Mesendoderm (in vitro differentiated cells): ENCODE data around the gene ADGRG1.
"Not testable (repeated sequence)": the region's sequence is repeated elsewhere in the genome, so short reads cannot be mapped to it uniquely, and the experiment has no call there.

Source experiments
- DNase-seq: peaks from one replicate; pipeline ENCODE4 v3.0.0; 2013
- H2AK5ac ChIP-seq: 2 replicates; pipeline ENCODE4 v1.6.1; 2013; ENCODE audit warnings: low read length, inconsistent platforms
- H2BK120ac ChIP-seq: 2 replicates; pipeline ENCODE4 v1.6.1; 2013; ENCODE audit warnings: low read depth, mild to moderate bottlenecking, low read length, moderate library complexity, mixed read lengths
- H2BK15ac ChIP-seq: replicated peaks from 2 replicates; pipeline ENCODE4 v1.6.1; 2013; ENCODE audit warnings: low read depth, mild to moderate bottlenecking, moderate library complexity
- H2BK5ac ChIP-seq: 2 replicates; pipeline ENCODE4 v1.6.1; 2013; ENCODE audit warnings: low read length, inconsistent platforms
- H3K18ac ChIP-seq: 2 replicates; pipeline ENCODE4 v1.6.1; 2013; ENCODE audit warnings: mild to moderate bottlenecking, low read length, mixed read lengths
- H3K23ac ChIP-seq: one replicate; pipeline ENCODE4 v1.6.1; 2013; ENCODE audit warnings: low read length
- H3K27ac ChIP-seq: 2 replicates; pipeline ENCODE4 v1.5.1; 2013; ENCODE audit warnings: low read depth, mild to moderate bottlenecking, inconsistent platforms, low read length, moderate library complexity
- H3K27me3 ChIP-seq: 2 replicates; pipeline ENCODE4 v1.6.1; 2013; ENCODE audit warnings: low read length, control low read depth, mild to moderate bottlenecking, inconsistent platforms; ENCODE audit not compliant: insufficient read depth, poor library complexity
- H3K36me3 ChIP-seq: 2 replicates; pipeline ENCODE4 v1.6.1; 2013; ENCODE audit warnings: low read length, inconsistent platforms; ENCODE audit not compliant: control insufficient read depth, insufficient read depth
- H3K4ac ChIP-seq: one replicate; pipeline ENCODE4 v1.6.1; 2013; ENCODE audit warnings: low read depth, mild to moderate bottlenecking, low read length, moderate library complexity
- H3K4me1 ChIP-seq: 2 replicates; pipeline ENCODE4 v1.6.1; 2013; ENCODE audit warnings: low read depth, low read length, inconsistent platforms; ENCODE audit not compliant: control insufficient read depth
- H3K4me2 ChIP-seq: 2 replicates; pipeline ENCODE4 v1.6.1; 2013; ENCODE audit warnings: low read length
- H3K4me3 ChIP-seq: 2 replicates; pipeline ENCODE4 v1.5.1; 2013; ENCODE audit warnings: mild to moderate bottlenecking, low read length
- H3K56ac ChIP-seq: one replicate; pipeline ENCODE4 v1.6.1; 2013; ENCODE audit warnings: low read length
- H3K79me1 ChIP-seq: 2 replicates; pipeline ENCODE4 v1.6.1; 2013; ENCODE audit warnings: low read length, inconsistent platforms
- H3K79me2 ChIP-seq: 2 replicates; pipeline ENCODE4 v1.6.1; 2013; ENCODE audit warnings: mild to moderate bottlenecking, low read length; ENCODE audit not compliant: control insufficient read depth, insufficient read depth
- H3K9ac ChIP-seq: 2 replicates; pipeline ENCODE4 v1.6.1; 2013; ENCODE audit warnings: low read length, inconsistent platforms
- H4K5ac ChIP-seq: one replicate; pipeline ENCODE4 v1.6.1; 2013; ENCODE audit warnings: low read length
- H4K8ac ChIP-seq: one replicate; pipeline ENCODE4 v1.6.1; 2013; ENCODE audit warnings: low read depth, mild to moderate bottlenecking, control low read depth, low read length, moderate library complexity
- WGBS: extraction: QIAGEN DNeasy Blood & Tissue Kit; methylation state at CpG from one replicate; pipeline ENCODE4 v1.1.7; 2013; ENCODE audit warnings: low lambda C conversion rate, missing lambda C conversion rate; ENCODE audit not compliant: insufficient coverage; ENCODE audit errors: extremely low coverage; 5-methylcytosine and 5-hydroxymethylcytosine counted together

ADGRG1 gene

DNA sequence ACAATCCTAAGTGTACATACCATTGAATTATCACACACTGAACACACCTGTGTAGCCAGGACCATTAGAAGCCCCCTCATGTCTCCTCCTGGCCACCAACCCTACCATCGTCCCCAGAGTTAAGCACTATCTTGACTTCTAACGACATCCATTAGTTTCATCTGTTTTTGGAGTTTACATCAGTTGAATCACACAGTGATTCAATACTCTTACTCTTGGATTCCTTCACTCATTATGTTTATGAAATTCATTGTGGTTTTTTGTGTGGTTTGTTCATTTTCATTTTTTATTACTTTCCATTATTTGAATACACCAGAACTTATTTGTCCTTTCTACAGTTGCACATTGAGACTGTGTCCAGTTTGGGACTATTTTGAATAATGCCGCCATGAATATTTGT, 79.7 kb downstream of the ADGRG1 start:
- no CpG with 5 or more reads among the region's 3 CpGs for WGBS
- DNase-seq = no peak
- Histone ChIP-seq H3K23ac (no peak overlapping the region), H3K79me1 (no peaks in the 10 kb centered on the region), H3K4ac (no peak overlapping the region), H2BK120ac (no peak overlapping the region), H3K36me3 (no peaks in the 10 kb centered on the region), H2BK5ac (no peak overlapping the region), H2BK15ac (no peak overlapping the region), H3K4me2 (no peak overlapping the region), H3K79me2 (no peaks in the 10 kb centered on the region), H4K8ac (no peak overlapping the region), H3K4me3 (no peak overlapping the region), H2AK5ac (no peak overlapping the region), H3K56ac (no peak overlapping the region), H3K18ac (no peak overlapping the region), H3K27ac (no peak overlapping the region), H3K27me3 (no peaks in the 10 kb centered on the region), H4K5ac (no peak overlapping the region), H3K9ac (no peak overlapping the region), H3K4me1 (no peaks in the 10 kb centered on the region)

DNA sequence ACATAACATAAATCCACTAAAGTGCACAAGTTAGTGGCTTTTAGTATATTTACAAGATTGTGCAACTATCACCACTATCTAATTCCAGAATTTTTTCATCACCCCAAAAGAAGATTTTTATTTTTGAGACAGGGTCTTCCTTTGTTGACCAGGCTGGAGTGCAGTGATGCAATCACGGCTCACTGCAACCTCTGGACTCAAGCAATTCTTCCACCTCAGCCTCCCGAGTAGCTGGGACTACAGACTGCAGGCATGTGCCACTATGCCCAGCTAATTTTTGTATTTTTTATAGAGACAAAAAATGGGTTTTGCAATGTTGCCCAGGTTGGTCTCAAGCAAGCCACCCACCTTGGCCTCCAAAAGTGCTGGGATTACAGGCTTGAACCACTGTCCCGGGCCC, 81.2 kb downstream of the ADGRG1 start:
- Histone ChIP-seq H3K27me3 (no peaks in the 10 kb centered on the region), H2BK120ac (no peak overlapping the region)
- WGBS = no CpG with 5 or more reads among the region's 3 CpGs

DNA sequence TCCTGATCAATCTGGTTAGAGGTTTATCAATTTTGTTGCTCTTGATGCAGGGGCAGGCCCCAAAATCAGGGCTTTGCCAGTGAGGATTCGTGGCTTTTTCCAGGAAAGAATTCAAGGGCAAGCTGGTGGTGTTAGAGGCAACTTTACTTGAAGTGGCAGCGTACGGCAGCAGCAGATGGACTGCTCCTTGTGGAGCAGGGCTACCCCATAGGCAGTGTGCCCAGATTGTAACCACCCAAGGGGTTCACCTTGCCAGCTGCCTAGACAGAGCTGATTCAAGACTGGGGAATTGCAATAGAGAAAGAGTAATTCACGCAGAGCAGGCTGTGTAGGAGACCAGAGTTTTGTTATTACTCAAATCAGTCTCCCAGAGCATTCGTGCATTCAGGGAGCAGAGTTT, 82.9 kb downstream of the ADGRG1 start:
- Histone ChIP-seq H3K36me3 (no peaks in the 10 kb centered on the region), H3K4me2 (no peak overlapping the region), H3K4ac (no peak overlapping the region), H3K23ac (no peak overlapping the region), H3K4me1 (no peaks in the 10 kb centered on the region), H3K9ac (no peak overlapping the region), H3K79me1 (no peaks in the 10 kb centered on the region), H4K8ac (no peak overlapping the region), H3K4me3 (no peak overlapping the region), H3K18ac (no peak overlapping the region), H2BK15ac (no peak overlapping the region), H2AK5ac (no peak overlapping the region), H3K79me2 (no peaks in the 10 kb centered on the region), H3K56ac (no peak overlapping the region), H3K27ac (no peak overlapping the region), H2BK5ac (no peak overlapping the region), H4K5ac (no peak overlapping the region), H3K27me3 (no peaks in the 10 kb centered on the region), H2BK120ac (no peak overlapping the region)
- no peak for DNase-seq
- no CpG with 5 or more reads among the region's 5 CpGs for WGBS

More for the DNA sequence above, 81.2 kb downstream of the ADGRG1 start:
- Histone ChIP-seq H3K4me2 (no peak overlapping the region), H4K5ac (no peak overlapping the region), H2AK5ac (no peak overlapping the region), H4K8ac (no peak overlapping the region), H3K4me3 (no peak overlapping the region), H2BK15ac (no peak overlapping the region), H3K27ac (no peak overlapping the region), H3K18ac (no peak overlapping the region), H3K56ac (no peak overlapping the region), H3K4ac (no peak overlapping the region), H3K23ac (no peak overlapping the region), H3K79me2 (no peaks in the 10 kb centered on the region), H3K9ac (no peak overlapping the region), H3K4me1 (no peaks in the 10 kb centered on the region), H2BK5ac (no peak overlapping the region), H3K36me3 (no peaks in the 10 kb centered on the region), H3K79me1 (no peaks in the 10 kb centered on the region)
- no peak for DNase-seq

DNA sequence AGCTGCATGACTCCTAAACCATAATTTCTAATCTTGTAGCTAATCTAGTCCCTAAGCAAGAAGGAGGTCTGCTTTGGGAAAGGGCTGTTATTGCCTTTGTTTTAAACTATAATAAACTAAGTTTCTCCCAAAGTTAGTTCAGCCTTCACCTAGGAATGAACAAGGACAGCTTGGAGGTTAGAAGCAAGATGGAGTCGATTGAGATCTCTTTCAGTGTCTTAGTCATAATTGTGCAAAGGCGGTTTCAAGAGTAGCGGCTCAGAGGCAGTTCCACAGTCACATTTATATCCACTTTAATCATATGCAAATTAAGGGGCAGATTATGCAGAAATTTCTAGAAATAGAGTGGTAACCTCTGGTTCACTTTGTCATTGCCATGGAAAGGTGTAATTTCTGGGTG, 83.6 kb downstream of the ADGRG1 start:
- no CpG with 5 or more reads among the region's 3 CpGs for WGBS
- DNase-seq = no peak
- no peak overlapping the region for H2BK120ac ChIP-seq

DNA sequence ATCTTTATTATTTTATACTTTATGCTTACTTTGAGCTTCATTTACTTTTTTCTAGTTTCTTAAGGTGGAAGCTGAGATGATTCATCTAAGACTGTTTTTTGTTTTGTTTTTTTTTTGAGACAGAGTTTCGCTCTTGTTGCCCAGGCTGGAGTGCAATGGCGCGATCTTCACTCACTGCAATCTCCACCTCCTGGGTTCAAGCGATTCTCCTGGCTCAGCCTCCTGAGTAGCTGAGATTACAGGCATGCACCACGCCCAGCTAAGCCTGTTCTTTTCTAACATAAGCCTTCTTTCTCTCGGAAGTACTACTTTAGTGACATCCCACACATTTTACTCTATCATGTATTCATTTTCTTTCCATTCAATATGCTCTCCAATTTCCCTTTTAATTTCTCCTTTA, 84.1 kb downstream of the ADGRG1 start:
- H3K27ac ChIP-seq, H3K18ac ChIP-seq, DNase-seq, H3K4me2 ChIP-seq, H2BK5ac ChIP-seq, H3K9ac ChIP-seq, H3K4me1 ChIP-seq, H2AK5ac ChIP-seq, H3K27me3 ChIP-seq, H2BK15ac ChIP-seq, H3K4me3 ChIP-seq, H3K79me2 ChIP-seq, H3K23ac ChIP-seq, H2BK120ac ChIP-seq, H3K56ac ChIP-seq, H4K8ac ChIP-seq, H3K79me1 ChIP-seq, H4K5ac ChIP-seq, H3K4ac ChIP-seq, H3K36me3 ChIP-seq: not testable (repeated sequence)
- no CpG with 5 or more reads among the region's 6 CpGs for WGBS

More for the DNA sequence above, 83.6 kb downstream of the ADGRG1 start:
- H3K27ac ChIP-seq = no peak overlapping the region
- H3K4me3 ChIP-seq = no peak overlapping the region
- no peaks in the 10 kb centered on the region for H3K27me3 ChIP-seq
- no peaks in the 10 kb centered on the region for H3K79me1 ChIP-seq
- H4K8ac ChIP-seq = no peak overlapping the region
- no peak overlapping the region for H3K56ac ChIP-seq
- no peak overlapping the region for H3K4ac ChIP-seq
- H2AK5ac ChIP-seq = no peak overlapping the region
- H3K23ac ChIP-seq = no peak overlapping the region
- no peak overlapping the region for H2BK15ac ChIP-seq
- no peaks in the 10 kb centered on the region for H3K79me2 ChIP-seq
- no peak overlapping the region for H4K5ac ChIP-seq
- H3K4me2 ChIP-seq = no peak overlapping the region
- H3K18ac ChIP-seq = no peak overlapping the region
- no peak overlapping the region for H2BK5ac ChIP-seq
- no peak overlapping the region for H3K9ac ChIP-seq
- no peaks in the 10 kb centered on the region for H3K4me1 ChIP-seq
- no peaks in the 10 kb centered on the region for H3K36me3 ChIP-seq

DNA sequence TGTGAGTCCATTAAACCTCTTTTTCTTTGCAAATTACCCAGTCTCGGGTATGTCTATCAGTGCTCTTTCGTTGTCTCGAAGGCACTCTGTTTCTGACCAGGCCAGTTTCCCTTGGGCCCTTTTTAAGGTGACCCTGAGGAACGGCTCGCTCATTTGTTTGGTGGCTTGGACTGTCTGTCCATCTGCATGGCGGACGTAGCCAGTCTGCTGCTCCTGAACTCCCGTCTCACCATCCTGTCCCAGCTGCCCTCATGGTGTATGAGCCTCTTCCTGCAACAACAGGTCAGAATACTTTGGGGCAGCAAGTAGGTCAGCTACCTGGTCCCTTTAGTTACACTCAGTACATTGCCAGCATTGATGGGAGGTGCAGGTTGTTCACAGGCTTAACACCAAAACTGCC, 85.2 kb downstream of the ADGRG1 start:
- Histone ChIP-seq H3K23ac (no peak overlapping the region), H2AK5ac (no peak overlapping the region)

More for the DNA sequence above, 85.2 kb downstream of the ADGRG1 start:
- H3K4ac ChIP-seq = no peak overlapping the region
- no peak overlapping the region for H4K5ac ChIP-seq
- H3K27me3 ChIP-seq = no peaks in the 10 kb centered on the region
- DNase-seq = no peak
- H2BK120ac ChIP-seq = no peak overlapping the region
- no CpG with 5 or more reads among the region's 8 CpGs for WGBS
- no peak overlapping the region for H2BK5ac ChIP-seq
- no peak overlapping the region for H3K18ac ChIP-seq
- no peak overlapping the region for H3K4me2 ChIP-seq
- H4K8ac ChIP-seq = no peak overlapping the region
- no peaks in the 10 kb centered on the region for H3K79me1 ChIP-seq
- no peak overlapping the region for H3K4me3 ChIP-seq
- no peak overlapping the region for H2BK15ac ChIP-seq
- no peak overlapping the region for H3K56ac ChIP-seq
- H3K4me1 ChIP-seq = no peaks in the 10 kb centered on the region
- H3K9ac ChIP-seq = no peak overlapping the region
- no peaks in the 10 kb centered on the region for H3K79me2 ChIP-seq
- no peak overlapping the region for H3K27ac ChIP-seq
- H3K36me3 ChIP-seq = no peaks in the 10 kb centered on the region
